GM12878 (cell line): ENCODE data around the gene IFNA1. TPM values are rescaled to one million over a fixed set of nuclear protein-coding genes. Genes with fewer than 3 reads are reported as not detected.

Source experiments
- ATAC-seq: fragments of 200-7000 bp; cut with Tn5 transposase; 3 replicates; pipeline ENCODE4 v1.9.1; 2020; ENCODE audit warnings: mild to moderate bottlenecking, moderate library complexity
- BruUV-seq: library from RNA; stranded (reverse); fragments of 400-500 nt; replicated peaks from 2 replicates; lab custom pipeline; 2021; lab: Mats Ljungman, UMichigan
- CTCF ChIA-PET: fragments of 300-600 bp; sonication (Branson Sonifier 250); formaldehyde crosslinking; extraction: SDS; loops from one replicate; lab custom pipeline; 2021; ENCODE audit warnings: inconsistent platforms; lab: Yijun Ruan, JAX
- POLR2A ChIA-PET: fragments of 350-600 bp; formaldehyde crosslinking; extraction: SDS; loops from one replicate; lab custom pipeline; 2021; ENCODE audit warnings: inconsistent platforms; lab: Charles Lee
- RAD21 ChIA-PET: fragments of 300-600 bp; sonication (Branson Sonifier 250); formaldehyde crosslinking; loops from one replicate; lab custom pipeline; 2023; ENCODE audit warnings: antibody characterized with exemption; ENCODE audit not compliant: unreplicated experiment; lab: Charles Lee
- SMC1A ChIA-PET: fragments of 300-600 bp; sonication (Branson Sonifier 250); formaldehyde crosslinking; loops from one replicate; lab custom pipeline; 2023; ENCODE audit not compliant: unreplicated experiment, uncharacterized antibody; lab: Charles Lee
- DNase-seq: peaks from one replicate; pipeline ENCODE4 v3.0.0-alpha.2; 2011; ENCODE audit warnings: low read depth, low spot score
- FAIRE-seq: peaks from 3 replicates; lab custom pipeline; 2011; peaks lifted over from hg19 to GRCh38; lab: Jason Lieb, UNC
- H2AFZ ChIP-seq: 2 replicates; pipeline ENCODE4 v1.6.0; 2011; ENCODE audit warnings: low read depth, low read length, control low read depth; ENCODE audit not compliant: control insufficient read depth
- H3K27ac ChIP-seq: 2 replicates; pipeline ENCODE4 v1.5.1; 2011; ENCODE audit warnings: control low read depth; ENCODE audit not compliant: control insufficient read depth, insufficient read depth
- H3K27me3 ChIP-seq, 2 experiments: replicated peaks in 1 of 2; 2 replicates each; pipeline versions ENCODE4 v1.6.0 to v1.6.1; 2011; ENCODE audit warnings: low read length in 1 of 2; ENCODE audit not compliant: control insufficient read depth in 2 of 2, insufficient read depth in 2 of 2
- H3K36me3 ChIP-seq, 2 experiments: 2 replicates each; pipeline ENCODE4 v1.5.1; 2011; ENCODE audit warnings: low read length in 1 of 2; ENCODE audit not compliant: control insufficient read depth in 2 of 2, insufficient read depth in 2 of 2
- H3K4me1 ChIP-seq: 2 replicates; pipeline ENCODE4 v1.6.1; 2011; ENCODE audit warnings: mild to moderate bottlenecking, low read length, moderate library complexity, mixed read lengths; ENCODE audit not compliant: control insufficient read depth, insufficient read depth
- H3K4me2 ChIP-seq: 2 replicates; pipeline ENCODE4 v1.6.0; 2011; ENCODE audit warnings: control low read depth; ENCODE audit not compliant: control insufficient read depth, insufficient read depth
- H3K4me3 ChIP-seq: fragments of 200-600 bp; sonication (generic); 2 replicates; pipeline ENCODE4 v1.5.1; 2016
- H3K79me2 ChIP-seq: 2 replicates; pipeline ENCODE4 v1.6.0; 2011; ENCODE audit warnings: low read length; ENCODE audit not compliant: control insufficient read depth, insufficient read depth
- H3K9ac ChIP-seq: 2 replicates; pipeline ENCODE4 v1.8.0; 2011; ENCODE audit warnings: low read length, control low read depth, mixed read lengths; ENCODE audit not compliant: control insufficient read depth, insufficient read depth
- H3K9me3 ChIP-seq: replicated peaks from 3 replicates; pipeline ENCODE4 v1.5.1; 2011; ENCODE audit warnings: mild to moderate bottlenecking, low read length; ENCODE audit not compliant: control insufficient read depth, insufficient read depth
- H4K20me1 ChIP-seq: 2 replicates; pipeline ENCODE4 v1.6.0; 2011; ENCODE audit not compliant: control insufficient read depth, insufficient read depth
- BRCA1 ChIP-seq: IDR thresholded peaks from 2 replicates; pipeline ENCODE4 v1.6.1; 2011; ENCODE audit warnings: low read depth, low read length, improper control_type of control experiment
- E2F8 ChIP-seq: fragments of 450-650 bp; IDR thresholded peaks from 2 replicates; pipeline ENCODE4 v1.6.1; 2018; ENCODE audit warnings: mild to moderate bottlenecking, low read depth, moderate library complexity; ENCODE audit not compliant: partially characterized antibody
- ESRRA ChIP-seq: IDR thresholded peaks from 2 replicates; pipeline ENCODE4 v1.6.1; 2012; ENCODE audit warnings: mild to moderate bottlenecking, low read length, improper control_type of control experiment
- ETV6 ChIP-seq, 2 experiments: fragments of 450-650 bp in 1 of 2; IDR thresholded peaks in 1 of 2; conservative IDR thresholded peaks in 1 of 2; 2 replicates each; pipeline ENCODE4 v1.6.1; 2014; ENCODE audit warnings: antibody characterized with exemption in 1 of 2, borderline replicate concordance in 1 of 2, low read depth in 1 of 2, mild to moderate bottlenecking in 1 of 2, moderate library complexity in 1 of 2
- IRF4 ChIP-seq: IDR thresholded peaks from 2 replicates; pipeline ENCODE4 v1.6.1; 2011; ENCODE audit warnings: low read depth, low read length
- IRF5 ChIP-seq: fragments of 450-650 bp; IDR thresholded peaks from 2 replicates; pipeline ENCODE4 v1.6.1; 2017; ENCODE audit warnings: borderline replicate concordance
- JUNB ChIP-seq: IDR thresholded peaks from 2 replicates; pipeline ENCODE4 v1.6.1; 2016; ENCODE audit warnings: antibody characterized with exemption, mild to moderate bottlenecking
- MEF2B ChIP-seq: fragments of 450-650 bp; IDR thresholded peaks from 2 replicates; pipeline ENCODE4 v1.6.1; 2018; ENCODE audit warnings: mild to moderate bottlenecking, moderate library complexity; ENCODE audit not compliant: partially characterized antibody, poor library complexity, severe bottlenecking
- MXI1 ChIP-seq: fragments of 150-350 bp; IDR thresholded peaks from 2 replicates; pipeline ENCODE4 v1.6.1; 2011; ENCODE audit warnings: low read depth, mild to moderate bottlenecking, inconsistent platforms, low read length, improper control_type of control experiment
- NFYA ChIP-seq: IDR thresholded peaks from 2 replicates; pipeline ENCODE4 v1.6.1; 2011; ENCODE audit warnings: low read depth, mild to moderate bottlenecking, low read length, improper control_type of control experiment, borderline replicate concordance
- NFYB ChIP-seq: IDR thresholded peaks from 2 replicates; pipeline ENCODE4 v1.6.1; 2011; ENCODE audit warnings: low read depth, mild to moderate bottlenecking, low read length, improper control_type of control experiment, moderate library complexity; ENCODE audit not compliant: insufficient read depth
- RAD51 ChIP-seq: fragments of 450-650 bp; IDR thresholded peaks from 2 replicates; pipeline ENCODE4 v1.6.1; 2016; ENCODE audit warnings: moderate library complexity, mild to moderate bottlenecking, inconsistent platforms
- SUZ12 ChIP-seq: fragments of 200-600 bp; sonication (generic); IDR thresholded peaks from one replicate; pipeline ENCODE4 v1.6.1; 2018; ENCODE audit warnings: antibody characterized with exemption, mild to moderate bottlenecking; ENCODE audit not compliant: unreplicated experiment
- YBX1 ChIP-seq: fragments of 450-650 bp; IDR thresholded peaks from 2 replicates; pipeline ENCODE4 v1.6.1; 2016; ENCODE audit warnings: antibody characterized with exemption
- ZNF592 ChIP-seq: fragments of 450-650 bp; IDR thresholded peaks from 2 replicates; pipeline ENCODE4 v1.6.1; 2017; ENCODE audit warnings: mild to moderate bottlenecking, moderate library complexity
- ZSCAN29 ChIP-seq: fragments of 450-650 bp; IDR thresholded peaks from 2 replicates; pipeline ENCODE4 v1.6.1; 2017; ENCODE audit warnings: mild to moderate bottlenecking, moderate library complexity
- WGBS: methylation state at CpG from one replicate; pipeline ENCODE4 v1.1.6; 2016; ENCODE audit warnings: low lambda C conversion rate; ENCODE audit not compliant: insufficient replicate concordance, insufficient coverage; ENCODE audit errors: missing lambda C conversion rate; 5-methylcytosine and 5-hydroxymethylcytosine counted together
- in situ Hi-C: fragments of 300-500 bp; cut with MboI; formaldehyde crosslinking; loops from 9 replicates; pipeline ENCODE4 v1.14.3; 2018; ENCODE audit warnings: mixed read lengths
- intact Hi-C: fragments of 100-400 bp; cut with micrococcal nuclease; formaldehyde crosslinking; loops from one replicate; pipeline ENCODE4 v1.14.2; 2022; ENCODE audit not compliant: unreplicated experiment
- polyA plus RNA-seq, 11 experiments: library from polyadenylated mRNA; depleted of rRNA in 4 of 11; unstranded in 6 of 11; stranded (reverse) in 5 of 11; fragments of >200 nt; fragmentation: Nextera tagmentation in 4 of 11; fragmentation: Illumina TruSeq in 1 of 11; extraction: Ambion mirVana in 4 of 11; extraction: Trizol in 1 of 11; gene quantifications; 1 replicate in 1 of 11; 2 replicates in 10 of 11; pipeline versions ENCODE4 v1.2.1 to v1.2.3, GENCODE V29; 2011 to 2016; ENCODE audit warnings: inconsistent platforms in 2 of 11, missing spikeins in 2 of 11, low read depth in 1 of 11
- total RNA-seq, 4 experiments: library from RNA; depleted of rRNA in 3 of 4; stranded (reverse); fragments of >200 nt in 3 of 4; fragmentation: Illumina TruSeq in 1 of 4; extraction: Trizol in 1 of 4; gene quantifications; 2 replicates each; pipeline versions ENCODE4 v1.2.1 to v1.2.3, GENCODE V29; 2013 to 2021

The IFNA1 gene
- total and polyA plus RNA-seq, 10 of the 15 experiments (the other 5 are each of a cell fraction or from before 2014, with no cell fraction given) = not detected

- SMC1A ChIA-PET = interaction anchor here (1.2 to 3.9 kb wide), 7 partner anchors 11 to 92 kb away, joined by 3 to 32 read pairs (median 4); no protein-coding TSS in a partner anchor
- TF ChIP-seq MXI1 = no peak
- no peak for TF ChIP-seq ZNF592
- TF ChIP-seq SUZ12 = no peak
- TF ChIP-seq YBX1 = no peak
- TF ChIP-seq RAD51 = 0 out of 2 replicates have a peak, but pooled peaks have one; percentile 48
- TF ChIP-seq ESRRA = no peak
- no peak for TF ChIP-seq ZSCAN29
- no peak for TF ChIP-seq JUNB
- TF ChIP-seq NFYA = no peak
- TF ChIP-seq IRF5 = no peak
- no peak for TF ChIP-seq MEF2B
- no peak for TF ChIP-seq ETV6 (conservative IDR thresholded peaks at IDR 0.05 in 1 of 2, IDR thresholded peaks at IDR 0.05 in 1 of 2; ENCODE audit: borderline replicate concordance in 1 of 2, low read depth in 1 of 2)
- TF ChIP-seq IRF4 = no peak
- TF ChIP-seq NFYB = no peak
- TF ChIP-seq BRCA1 = no peak
- TF ChIP-seq E2F8 = no peak
Measured at GRCh38 chr9:21413624-21414023, 26.6 kb upstream of the IFNA1 start.

More at GRCh38 chr9:21413624-21414023, 26.6 kb upstream of the IFNA1 start:
- ChIA-PET RAD21 (interaction anchor here (1.5 to 3.6 kb wide), 5 partner anchors 79 to 95 kb away, joined by 3 to 24 read pairs (median 4); no protein-coding TSS in a partner anchor), POLR2A (no interaction called here), CTCF (interaction anchor here (0.6 to 5.9 kb wide), 13 partner anchors 15 to 200 kb away, joined by 3 to 55 read pairs (median 4); no protein-coding TSS in a partner anchor)
- no TSS peak for BruUV-seq
- Histone ChIP-seq H3K27me3 (no peaks in the 10 kb centered on the region; a peak in 1 of 4 replicates), H3K4me3 (no peak overlapping the region), H3K9me3 (no peaks in the 10 kb centered on the region), H4K20me1 (no peaks in the 10 kb centered on the region), H3K9ac (no peak overlapping the region), H3K36me3 (no peaks in the 10 kb centered on the region), H3K27ac (no peak overlapping the region), H2AFZ (no peak overlapping the region), H3K4me2 (no peak overlapping the region), H3K4me1 (peaks cover 6% of the 10 kb centered on the region; the same call in 1 of the 2 replicates), H3K79me2 (no peaks in the 10 kb centered on the region)
- intact Hi-C loops = loop anchor here (1.0 to 5.0 kb wide), 3 partner anchors 87 to 171 kb away; partner anchors contain the start of gene IFNA14
- peak; percentile 96 for ATAC-seq
- DNase-seq = no peak
- in situ Hi-C loops = no loop called here
- 25% methylated on average over 4 of the region's 5 CpGs for WGBS
- peak; percentile 88 for FAIRE-seq
